Measurements from ENCODE around the gene BANP.
"Not testable (repeated sequence)": the region's sequence is repeated elsewhere in the genome, so short reads cannot be mapped to it uniquely, and the experiment has no call there.

BANP gene

DNA sequence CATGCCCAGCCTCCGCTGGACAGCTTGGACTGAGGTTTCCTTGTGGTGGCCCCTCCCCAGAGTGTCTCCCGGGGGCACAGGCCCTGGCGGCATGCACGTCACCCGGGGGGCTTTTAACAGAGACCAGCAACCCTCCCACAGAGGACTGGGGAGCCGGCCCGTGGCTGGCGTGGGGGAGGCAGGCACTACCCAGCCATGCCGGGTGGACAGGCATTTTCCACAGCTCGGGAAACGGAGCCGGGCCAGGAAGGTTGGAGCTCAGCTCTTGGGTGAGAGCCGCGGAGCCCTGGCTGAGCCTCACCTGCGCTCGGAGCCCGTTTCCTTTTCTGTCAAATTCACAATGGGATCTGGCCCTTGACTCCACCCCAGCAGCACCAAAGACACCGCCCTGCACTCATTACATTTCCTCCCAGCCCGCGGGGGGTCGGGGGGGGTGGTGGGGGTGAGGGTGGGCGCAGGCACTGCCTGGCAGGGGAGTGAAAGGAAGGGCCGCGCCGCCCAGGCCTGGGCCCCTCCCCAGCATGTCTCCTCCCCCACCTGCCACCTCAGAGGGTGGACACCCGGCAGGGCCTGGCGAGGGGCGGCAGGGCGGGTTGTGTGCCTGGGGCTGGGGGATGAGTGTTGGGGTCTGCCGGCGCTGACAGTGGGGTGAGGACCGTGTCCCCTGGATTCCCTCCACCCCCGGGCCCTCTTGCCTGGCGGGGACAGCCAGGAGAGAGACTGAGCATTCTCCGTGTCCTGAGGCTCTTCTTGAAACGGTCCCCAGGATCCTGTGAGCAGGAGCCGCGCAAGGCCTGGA, 139.3 kb downstream of the BANP start:
- DNase-seq, result peak; percentile 28

DNA sequence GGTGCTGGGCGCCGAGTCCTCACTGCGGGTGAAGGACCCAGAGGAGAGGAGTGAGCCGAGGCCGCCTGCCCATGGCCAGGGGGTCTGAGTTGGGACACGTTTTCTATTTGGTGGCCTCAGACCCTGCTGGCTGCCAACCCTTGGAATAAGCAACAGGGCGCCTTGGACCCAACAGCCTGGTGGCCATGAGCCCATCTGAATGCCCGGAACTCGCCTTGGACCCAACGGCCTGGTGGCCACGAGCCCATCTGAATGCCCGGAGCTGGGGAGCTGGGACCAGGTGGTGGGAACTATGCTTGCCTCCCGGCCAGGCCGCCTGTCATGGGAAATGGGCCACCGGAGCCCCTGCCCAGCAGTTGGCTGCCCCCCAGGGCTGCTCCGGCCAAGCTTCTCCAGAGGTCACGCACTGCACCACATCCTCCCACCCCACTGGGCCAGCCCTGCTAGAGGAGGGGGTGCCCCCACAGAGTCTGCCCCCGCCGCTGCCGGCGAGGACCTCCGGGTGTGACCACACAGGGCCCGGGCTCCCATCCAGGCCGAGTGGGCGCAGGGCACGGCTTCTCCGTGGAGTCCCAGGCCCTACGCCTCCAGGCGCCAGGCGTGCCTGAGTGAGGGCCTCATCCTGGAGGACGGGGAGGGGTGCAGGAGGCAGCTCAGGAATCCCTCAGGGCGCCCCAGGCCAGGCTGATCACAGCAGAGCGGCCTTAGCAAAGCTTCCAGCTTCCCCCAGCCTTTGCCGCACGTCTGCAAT, 140.2 kb downstream of the BANP start:
- peak; percentile 46 for DNase-seq

DNA sequence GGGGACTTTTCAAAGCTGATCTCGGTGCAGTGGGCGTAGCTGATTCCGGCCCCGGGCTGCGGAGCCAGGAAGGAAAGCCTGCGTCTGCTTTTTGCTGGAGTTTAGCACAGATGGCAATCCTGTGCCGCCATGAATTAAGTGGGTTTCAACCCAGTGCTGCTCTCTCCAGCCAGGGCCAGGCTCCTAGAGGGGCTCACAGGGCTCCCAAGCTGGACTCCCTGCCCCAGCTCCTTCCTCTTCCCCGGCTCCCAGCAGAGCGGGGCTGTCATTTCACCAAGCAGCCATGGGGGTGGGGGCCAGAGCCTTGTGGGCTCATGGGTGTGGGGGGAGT, 140.7 kb downstream of the BANP start:
- not testable (repeated sequence) for DNase-seq

- DNase-seq, result peak; percentile 13
Measured at GRCh38 chr16:88092791-88093555, 141.7 kb downstream of the BANP start.

DNA sequence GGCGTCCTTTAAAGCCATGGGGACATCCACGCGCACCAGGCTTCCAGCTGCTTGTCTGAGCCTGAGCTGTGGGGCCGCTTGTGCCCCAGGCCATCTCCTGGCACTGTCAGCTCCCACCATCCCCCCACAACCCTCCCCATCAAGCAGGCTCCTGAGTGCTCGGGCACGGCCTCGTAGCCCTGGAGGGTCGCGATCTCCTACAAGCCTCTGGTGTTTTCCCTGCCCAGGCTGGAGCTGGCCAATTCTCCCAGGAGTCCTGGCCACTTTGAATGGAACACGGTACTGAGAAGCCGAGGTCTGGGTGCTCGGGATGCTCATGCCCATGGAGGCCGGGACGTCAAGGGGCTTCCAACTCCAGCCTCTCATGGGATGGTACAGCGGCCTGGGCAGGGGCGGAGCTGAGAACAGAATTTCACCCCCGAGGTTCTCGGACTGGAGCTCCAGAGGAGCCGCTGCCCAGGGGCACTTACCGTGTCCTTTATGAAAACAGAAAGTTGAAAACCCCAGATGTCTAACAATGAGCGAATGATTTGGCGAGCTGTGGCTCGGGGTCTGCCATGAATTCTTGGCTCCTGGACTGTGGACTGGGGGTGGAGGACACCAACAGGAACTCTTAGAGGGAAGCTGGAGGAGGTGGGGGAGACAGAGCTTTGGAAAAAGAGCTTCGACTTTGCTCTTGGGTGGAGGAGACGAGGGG, 142.5 kb downstream of the BANP start:
- DNase-seq, result peak; percentile 84

- not testable (repeated sequence) for DNase-seq
Measured at GRCh38 chr16:88094253-88094575, 143.0 kb downstream of the BANP start.

GRCh38 chr16:88094900-88095299, 143.7 kb downstream of the BANP start:
- DNase-seq, result not testable (repeated sequence)

DNA sequence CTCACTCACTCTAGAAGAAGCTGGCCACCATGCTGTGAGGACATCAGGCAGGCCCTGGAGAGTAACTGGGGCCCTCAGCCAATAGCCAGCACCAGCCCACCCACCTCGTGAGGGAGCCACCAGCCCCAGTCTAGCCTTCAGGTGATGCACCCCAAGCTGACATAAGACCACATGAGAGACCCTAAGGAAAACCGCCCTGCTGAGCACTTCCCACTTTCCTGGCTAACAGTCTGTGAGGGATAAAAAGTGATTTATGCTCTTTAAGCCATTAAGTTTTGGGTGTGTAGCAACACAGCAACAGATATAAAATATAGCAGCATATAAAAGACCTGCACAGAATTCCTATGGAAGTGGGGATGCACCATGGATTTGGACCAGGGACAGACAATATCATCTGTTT, 145.4 kb downstream of the BANP start:
- not testable (repeated sequence) for DNase-seq

DNA sequence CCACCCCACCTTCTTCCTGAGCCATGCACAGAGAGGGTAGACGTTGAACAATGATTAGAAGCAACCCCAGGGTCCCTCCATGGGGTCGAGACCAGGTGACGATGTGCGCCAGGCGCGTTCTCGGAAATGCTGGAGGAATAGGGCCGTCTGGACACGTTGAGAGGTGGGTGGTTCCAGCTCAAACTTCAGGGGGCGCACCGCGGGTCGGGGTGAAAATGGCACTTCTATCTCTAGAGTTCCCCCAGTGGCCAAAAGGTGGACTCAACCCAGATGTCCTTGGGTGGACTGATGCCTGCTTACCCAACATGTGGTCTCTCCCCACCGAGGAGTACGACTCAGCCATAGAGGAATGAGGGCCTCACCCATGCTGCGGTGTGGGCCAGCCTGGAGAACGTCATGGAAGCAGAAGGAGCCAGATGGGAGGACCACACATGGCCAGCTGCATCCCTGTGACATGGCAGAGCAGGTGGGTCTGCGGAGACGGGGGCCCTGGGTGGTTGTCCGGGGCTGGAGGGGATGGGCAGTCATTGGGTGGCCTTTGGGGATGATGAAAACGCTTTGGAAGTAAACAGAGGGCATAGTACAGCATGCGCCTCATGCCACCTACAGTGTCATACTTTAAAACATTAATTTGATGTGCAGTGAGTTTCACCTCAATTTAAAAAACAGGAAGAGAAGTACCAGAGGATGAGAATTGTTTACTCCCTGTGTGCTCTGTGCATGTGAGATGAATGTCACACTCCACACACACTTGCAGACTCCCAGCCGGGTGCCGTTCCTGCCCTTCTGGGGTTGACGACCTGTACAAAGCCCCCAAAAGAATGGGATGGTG, 147.7 kb downstream of the BANP start:
- DNase-seq, result peak; percentile 47

GRCh38 chr16:88099563-88099890, 148.3 kb downstream of the BANP start:
- DNase-seq, result no peak

- not testable (repeated sequence) for DNase-seq
Measured at GRCh38 chr16:88099956-88100355, 148.7 kb downstream of the BANP start.

GRCh38 chr16:88100801-88101622, 149.8 kb downstream of the BANP start:
- DNase-seq, result peak; percentile 74

DNA sequence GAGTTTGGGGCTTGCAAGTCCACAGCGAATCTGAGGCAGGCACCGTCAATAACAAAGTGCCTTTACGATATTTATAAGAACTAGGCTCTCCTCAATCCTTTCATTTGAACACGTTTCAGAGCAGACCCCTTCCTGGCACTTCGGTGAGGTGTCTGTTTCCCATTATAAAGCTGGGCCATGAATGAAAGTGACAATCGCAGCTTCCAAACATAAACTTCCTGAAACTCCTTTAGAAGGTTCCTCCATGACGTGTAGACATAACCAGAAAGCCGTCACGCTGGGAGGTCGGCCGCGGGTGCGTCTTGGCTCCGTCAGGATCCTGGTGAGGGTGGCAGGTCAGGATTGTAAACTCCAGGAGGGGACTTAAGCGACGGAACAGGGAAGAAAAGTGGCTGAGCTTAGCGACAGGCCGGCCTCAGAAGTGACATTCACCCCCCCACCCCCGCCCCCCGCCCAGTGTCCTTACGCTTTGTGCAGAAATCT, 150.4 kb downstream of the BANP start:
- not testable (repeated sequence) for DNase-seq

- DNase-seq, result no peak
Measured at GRCh38 chr16:88102597-88102996, 151.4 kb downstream of the BANP start.

DNA sequence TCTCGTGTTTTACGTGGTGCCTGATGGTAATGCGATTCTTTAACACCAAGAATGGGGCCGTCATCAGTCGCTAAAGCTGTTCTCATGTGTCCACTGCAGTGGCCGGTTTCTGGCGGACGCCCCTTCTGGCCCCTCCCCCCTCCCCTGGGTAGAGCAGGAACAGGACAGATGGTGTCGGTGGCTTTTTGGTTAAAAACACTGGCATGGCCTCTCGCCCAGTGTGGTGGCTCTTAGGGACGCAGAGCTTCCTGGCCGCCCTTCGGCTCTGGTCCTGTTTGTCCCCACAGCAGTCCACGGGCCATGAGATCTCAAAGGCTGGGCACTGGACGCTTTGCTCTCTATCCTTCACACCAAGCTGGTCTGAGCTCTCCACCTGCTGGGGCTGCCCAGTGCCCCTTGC, 151.8 kb downstream of the BANP start:
- no peak for DNase-seq

- DNase-seq, result no peak
Measured at GRCh38 chr16:88103581-88104188, 152.5 kb downstream of the BANP start.

- not testable (repeated sequence) for DNase-seq
Measured at GRCh38 chr16:88104363-88104762, 153.1 kb downstream of the BANP start.

DNA sequence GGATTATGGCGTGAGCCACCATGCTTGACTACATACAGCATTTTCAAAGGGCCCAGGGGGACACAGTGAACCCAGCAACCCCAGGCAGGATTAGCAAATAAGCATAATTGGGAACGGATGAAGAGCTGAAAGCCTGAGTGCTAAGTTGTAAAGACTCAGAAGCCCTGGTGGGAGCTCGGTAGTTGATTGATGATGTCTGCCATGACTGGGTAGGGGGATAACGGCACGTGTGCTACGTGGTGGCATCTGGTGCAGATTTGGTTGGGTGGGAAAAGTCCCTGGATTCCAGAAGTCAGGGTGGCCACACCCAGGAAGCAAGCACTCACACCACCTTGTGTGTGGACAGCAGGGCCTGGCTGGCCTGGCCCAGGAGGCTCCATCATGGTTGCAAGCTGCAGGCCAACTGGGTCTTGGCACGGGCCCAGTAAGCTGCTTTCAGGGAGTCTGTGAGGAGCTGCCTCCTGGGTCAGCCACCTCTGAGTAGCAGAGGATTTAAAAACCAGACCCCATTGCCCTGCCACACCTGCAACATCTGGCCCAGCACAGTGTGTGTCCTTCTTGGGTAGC, 154.4 kb downstream of the BANP start:
- DNase-seq, result not testable (repeated sequence)

GRCh38 chr16:88106566-88106965, 155.3 kb downstream of the BANP start:
- DNase-seq, result not testable (repeated sequence)

DNA sequence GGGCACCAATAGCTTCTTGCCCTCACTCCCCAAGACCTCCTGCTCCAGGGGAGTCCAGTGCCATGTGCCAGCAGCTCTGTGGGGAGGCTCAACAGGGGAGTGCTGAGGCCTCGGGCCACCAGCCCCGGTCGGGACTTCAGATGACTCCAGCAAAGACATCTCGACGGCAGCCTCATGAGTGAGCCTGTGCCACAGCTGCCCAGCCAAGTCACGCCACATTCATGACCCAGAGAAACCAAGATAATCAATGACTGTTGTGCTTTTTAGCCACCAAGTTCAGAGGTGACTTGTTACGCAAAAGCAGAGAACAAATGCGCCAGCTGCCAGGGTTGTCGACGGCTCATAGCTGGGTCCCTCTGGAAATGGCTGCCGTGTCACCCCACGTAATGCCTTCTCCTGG, 157.5 kb downstream of the BANP start:
- DNase-seq, result no peak
